Amygdala (tissue), 56 donors: ENCODE measurements around the gene PSMD1.
"Not testable (repeated sequence)": the region's sequence is repeated elsewhere in the genome, so short reads cannot be mapped to it uniquely, and the experiment has no call there.

Source experiments
- DNase-seq, 56 donors: peaks; one replicate each; lab custom pipeline; 2025; lab: John Stamatoyannopoulos, UW

Gene PSMD1

DNA sequence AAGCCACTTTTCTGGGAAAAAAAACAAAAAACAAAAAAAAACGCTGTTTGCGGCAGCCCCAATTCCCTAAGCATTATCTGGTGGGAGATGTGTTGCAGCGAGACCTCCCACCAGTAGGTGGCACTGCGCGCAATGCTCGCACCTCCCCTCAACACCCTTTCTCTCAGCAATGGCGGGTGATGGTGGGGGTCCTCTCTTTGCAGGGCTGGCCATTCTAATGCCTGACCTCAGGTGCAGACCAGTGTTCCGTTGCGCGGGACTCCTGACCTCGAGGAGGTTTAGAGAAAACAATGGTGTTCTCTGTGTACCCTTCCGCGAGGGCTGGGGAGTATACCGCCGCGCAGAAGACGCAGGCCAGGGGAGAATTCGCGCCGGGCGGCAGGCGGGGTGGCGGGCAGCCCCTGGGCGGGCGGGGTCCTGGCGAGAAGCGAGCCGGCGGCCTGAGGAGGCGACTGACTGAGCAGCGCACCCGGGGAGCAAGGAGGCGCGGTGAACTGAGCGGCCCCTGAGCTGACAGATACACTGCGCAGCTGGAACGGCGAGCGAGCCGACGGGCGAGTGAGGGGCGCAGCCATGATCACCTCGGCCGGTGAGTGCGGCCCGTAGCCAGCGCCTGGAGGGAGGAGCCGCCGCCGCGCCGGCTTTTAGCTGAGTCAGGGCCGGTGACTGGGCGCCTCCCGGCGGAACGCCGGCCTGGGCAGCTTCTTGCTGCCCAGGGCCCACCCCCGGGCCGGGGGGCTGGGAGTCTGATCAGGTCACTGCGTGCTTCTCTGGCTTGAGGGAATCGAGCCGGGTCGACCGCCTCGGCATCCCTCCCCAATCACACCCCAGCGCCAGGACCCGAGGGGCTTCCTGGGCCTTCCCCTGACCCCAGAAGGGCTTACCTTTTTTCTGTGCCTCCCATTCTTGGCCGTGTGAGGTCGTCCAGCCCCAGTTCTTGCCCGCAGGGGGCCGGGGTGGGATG, at the start of gene PSMD1:
Gene PSMD1, plus strand, starts transcription at position 415 of the 964 bp plus-strand sequence. Its CDS starts 159 bp downstream, at position 574.
- peak; percentile 10 to 97 (median 88) for DNase-seq

DNA sequence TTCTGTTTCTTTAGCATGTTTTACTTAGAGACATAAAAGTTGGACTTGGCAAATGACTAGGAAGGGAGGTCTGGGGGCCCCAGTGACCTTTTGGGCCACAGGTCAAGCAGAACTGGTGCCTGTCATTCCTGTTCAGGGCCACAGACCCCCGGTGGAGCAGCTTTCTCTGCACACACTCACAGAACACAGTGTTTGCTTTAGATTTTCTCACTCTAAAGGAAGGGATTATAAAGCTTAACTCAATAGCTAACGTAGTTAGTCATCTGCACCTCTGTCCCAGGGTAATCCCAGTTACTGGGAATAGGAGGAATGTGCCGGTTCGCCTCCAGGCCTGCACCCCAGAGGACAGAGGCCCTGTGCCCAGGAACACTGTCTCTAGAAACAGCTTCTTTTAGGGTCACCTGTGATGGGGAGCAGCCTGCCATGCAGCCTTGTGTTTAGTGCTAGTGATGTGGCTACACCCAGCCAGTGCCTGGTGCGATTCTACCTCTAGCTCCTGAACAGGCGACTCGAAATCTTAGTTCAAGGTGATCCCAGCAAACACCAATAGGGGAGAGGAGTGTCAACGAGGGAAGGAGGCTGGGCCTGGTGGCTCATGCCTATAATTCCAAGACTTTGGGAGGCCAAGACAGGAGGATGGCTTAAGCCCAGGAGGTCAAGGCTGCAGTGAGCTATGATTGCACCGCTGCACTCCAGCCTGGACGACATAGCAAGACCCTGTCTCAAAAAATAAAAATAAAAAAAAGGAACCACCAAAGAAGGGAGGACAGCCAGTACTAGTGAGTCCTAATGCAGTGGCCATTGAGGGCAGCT, 49.2 kb upstream of the PSMD1 start:
- no peak for DNase-seq

DNA sequence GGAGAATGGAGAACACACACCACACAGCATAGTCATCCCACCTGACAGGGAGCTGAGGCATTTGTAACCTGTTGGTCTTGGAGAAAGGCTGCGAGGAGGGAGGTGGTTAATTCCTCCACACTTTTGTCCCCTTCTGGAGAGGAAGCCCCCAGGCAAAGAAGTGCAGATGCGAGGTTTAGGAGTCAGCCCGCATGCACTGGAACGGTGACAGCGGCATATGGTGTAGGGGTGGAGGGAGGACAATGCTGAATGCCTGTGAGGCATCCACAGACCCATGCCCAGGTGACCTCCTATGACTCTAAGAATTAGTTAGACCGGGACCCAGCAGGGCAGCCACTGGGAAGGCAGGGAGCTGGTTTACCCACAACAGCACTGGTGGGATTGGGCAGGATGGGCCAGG, 48.5 kb upstream of the PSMD1 start:
- DNase-seq: no peak

DNA sequence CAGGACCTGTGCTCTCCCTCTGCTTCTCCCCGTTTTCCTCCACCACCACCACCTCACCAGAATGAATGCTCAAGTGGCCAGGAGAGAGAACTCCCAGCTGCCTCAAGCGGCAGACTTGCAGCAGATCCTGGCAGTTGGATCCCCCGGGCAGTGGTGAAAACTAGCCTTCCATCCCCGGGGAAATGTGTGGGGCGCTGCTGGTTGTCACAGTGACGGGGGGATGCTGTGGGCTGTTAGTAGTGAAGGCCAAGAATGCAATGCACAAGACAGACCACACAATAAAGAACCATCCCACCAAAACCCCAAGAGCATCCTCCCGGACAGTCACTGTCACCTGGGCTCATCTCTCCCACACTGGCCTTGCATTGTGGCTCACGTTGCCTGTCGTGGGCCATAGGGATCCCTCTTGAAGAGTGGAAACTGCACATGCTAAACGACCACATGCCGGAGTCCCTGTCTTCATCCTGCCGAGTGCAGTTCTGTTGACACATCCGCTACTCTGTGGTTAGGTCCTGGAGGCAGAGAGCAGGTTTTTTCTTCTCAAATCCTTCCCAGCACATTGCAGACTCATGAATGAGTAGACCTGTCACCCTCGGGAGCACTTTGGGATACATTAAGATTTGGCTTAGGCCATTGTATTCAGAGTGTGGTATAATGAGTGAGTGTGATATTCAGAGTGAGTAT, 47.3 kb upstream of the PSMD1 start:
- no peak for DNase-seq

DNA sequence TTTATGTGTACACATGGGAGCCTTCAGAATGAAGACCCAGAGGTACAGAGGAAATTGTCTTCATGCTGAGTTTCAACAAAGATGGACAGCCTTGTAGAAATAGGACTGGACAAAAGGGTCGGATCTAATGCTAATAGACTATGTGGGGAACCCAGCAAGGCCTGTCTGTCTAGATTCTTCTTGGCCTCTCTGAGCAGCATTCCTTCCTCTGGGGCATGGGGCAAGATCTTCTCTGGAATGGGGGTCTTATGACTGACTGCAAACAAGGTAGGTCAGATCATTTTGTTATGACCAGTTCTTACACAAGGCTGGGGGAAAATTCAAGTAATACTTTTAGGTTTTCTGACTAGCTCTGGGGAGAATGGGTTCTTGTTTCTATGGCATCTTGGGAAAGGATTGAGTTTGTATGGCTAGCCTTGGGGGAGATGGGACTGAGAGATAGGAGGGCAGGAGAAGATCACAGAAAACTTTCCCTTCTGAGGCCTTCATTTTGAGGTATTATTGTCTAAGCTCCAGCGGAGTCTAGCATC, 46.4 kb upstream of the PSMD1 start:
- DNase-seq: no peak

DNA sequence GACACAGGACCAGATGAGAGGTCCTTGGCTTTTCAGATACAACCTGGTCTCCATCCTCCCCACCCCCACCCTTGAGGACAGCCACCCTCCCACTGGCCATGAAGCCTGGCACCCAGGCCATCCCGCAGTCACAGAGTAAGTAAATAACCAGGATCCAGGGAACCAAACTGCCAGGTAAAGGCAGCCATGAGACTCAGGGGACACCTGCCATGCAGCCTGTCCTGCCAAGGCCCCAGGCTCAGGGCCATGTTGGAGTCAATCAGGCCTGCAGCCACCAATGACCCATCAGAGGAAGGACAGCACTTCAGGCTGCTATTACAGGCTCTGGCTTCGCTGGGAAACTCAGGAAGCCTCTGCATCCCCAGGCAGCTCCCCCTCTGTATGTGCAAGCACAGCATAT, 45.1 kb upstream of the PSMD1 start:
- DNase-seq: no peak

DNA sequence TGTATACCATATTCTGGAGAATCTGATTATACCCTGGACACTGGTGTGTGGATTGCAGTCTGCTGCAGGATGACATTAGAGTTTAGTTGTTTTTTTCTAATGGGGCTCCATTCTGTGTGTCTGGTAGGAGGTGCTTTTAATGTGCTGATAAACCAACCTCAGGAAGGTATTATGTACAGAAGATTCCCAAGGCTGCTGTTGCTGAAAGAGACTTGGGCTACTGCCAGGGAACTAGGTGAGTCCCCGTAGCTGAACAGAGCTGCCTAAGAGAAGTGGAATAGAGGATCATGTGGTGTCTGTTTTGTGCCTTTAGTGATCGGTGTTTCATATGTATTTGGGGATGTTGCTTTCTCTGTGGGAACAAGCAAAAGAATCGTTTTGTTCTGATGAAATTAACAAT, 44.2 kb upstream of the PSMD1 start:
- DNase-seq: no peak

DNA sequence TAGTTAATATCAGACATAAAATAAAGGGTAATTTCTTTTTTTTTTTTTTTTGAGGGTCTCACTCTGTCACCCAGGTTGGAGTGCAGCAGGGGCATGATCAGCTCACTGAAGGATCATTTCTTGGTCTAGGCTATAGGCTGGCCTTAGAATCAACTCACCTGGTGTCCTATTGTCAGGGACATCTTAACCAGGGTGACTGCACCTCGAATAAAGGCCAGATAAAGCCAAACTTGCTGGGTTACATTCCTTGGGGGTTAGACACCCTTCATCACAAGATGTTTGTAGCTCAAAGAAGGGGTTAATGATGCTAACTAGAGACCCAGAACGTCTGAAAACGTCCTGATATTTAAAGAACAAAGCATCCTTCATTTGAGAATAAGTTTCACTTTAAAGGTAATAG, 42.8 kb upstream of the PSMD1 start:
- no peak for DNase-seq

DNA sequence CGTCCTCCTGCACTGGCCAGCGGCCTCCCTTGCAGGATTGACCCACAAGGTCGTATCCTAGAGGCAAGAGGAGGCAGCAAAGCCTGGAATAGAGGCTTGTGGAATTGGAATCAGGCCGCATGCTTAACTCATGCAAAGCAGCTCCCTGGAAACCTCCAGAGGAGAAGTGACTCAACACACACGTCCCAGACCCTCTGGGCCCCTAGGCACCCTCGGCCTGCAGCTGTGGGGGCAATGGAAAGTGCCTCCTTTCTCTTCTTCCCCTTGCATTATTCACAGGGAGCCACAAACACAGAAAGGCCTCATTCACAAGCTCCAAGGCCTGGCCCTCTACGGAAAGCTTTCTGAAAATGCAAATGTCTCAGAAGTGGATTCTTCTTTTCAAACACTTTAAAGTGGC, 41.2 kb upstream of the PSMD1 start:
- peak in 44 of 56 donors; percentile 11 to 83 (median 54) for DNase-seq

DNA sequence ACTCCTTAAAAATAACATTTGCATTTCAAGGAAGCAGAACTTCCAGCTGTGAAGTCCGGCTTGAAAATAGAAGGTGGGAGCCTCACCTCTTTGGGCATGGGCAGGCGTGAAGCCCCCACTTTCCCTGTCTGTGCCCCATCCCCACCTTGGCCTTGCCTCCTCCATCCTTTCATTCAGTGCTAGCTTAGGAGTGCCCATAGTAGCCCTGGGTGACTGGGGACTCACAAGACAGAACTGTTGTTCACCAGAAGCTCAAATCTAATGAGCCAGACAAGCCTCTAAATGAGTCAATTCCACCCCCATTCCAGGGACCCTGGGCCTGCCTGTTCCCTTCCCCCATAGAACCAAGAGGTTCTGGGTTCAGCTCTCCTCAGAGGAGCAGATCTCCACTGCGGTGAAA, 40.7 kb upstream of the PSMD1 start:
- DNase-seq: peak in 8 of 56 donors; percentile 33 to 73 (median 45)

DNA sequence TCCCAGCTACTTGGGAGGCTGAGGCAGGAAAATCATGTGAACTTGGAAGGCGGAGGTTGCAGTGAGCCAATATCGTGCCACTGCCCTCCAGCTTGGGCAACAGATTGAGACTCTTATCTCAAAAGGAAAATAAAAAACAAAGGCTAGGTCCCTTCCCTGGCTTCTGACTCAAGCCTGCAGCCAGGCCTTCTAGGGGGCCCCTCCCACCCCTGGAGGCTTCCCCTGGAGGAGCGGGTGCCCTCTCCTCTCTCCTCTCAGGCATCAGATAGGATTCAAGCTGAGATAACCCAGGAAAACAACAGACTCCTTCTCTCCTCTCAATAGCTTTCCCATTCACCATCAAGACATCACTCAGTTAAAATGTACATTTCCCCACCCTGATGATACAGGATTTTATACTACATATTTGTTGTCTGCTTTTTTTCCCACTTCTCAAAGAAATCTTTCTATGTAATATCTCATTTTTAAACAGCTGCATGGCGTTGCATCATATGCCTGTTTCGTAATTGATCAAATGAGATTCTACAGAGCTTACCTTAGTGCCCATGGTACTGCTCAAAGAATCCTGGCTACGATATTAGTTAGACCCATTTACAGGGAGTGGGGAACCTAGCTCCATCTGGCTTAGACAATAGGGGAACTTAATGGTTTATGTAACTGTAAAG, 40.0 kb upstream of the PSMD1 start:
- DNase-seq: no peak

DNA sequence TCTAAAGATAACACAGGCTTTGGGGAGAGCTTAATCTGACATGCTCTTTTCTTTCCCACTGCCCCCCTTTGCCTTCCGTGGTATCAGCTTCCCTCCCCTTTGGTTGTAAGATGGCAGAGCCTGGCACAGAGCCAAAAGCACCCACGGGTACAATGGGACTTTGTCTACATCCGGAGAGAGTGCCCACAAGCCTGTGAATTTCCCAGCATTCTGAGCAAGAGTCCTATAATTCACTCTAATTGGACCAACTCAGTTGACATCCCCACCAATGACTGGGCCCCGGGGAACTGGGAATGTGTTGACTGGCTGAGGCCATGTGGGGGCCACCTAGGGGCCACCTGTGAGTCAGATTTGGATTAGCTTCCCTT, 39.5 kb upstream of the PSMD1 start:
- DNase-seq: peak in 50 of 56 donors; percentile 14 to 96 (median 72)

DNA sequence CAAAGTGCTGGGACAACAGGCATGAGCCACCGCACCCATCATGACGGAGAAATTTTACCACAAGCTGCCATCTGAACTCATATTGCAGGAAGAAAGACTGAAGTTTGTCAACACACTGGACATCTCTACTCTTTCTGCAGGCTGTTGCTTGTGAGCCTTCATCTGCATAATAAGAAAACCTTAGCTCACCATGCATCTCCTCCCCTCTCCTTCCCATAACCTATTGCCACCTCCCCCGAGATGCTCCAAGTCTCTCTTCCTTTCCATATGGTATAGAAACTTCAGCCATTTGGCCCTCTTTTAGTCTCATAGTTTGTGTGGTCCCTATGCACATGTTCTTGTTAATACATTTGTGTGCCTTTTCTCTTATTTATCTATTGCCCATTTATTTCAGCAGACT, 38.5 kb upstream of the PSMD1 start:
- no peak for DNase-seq

DNA sequence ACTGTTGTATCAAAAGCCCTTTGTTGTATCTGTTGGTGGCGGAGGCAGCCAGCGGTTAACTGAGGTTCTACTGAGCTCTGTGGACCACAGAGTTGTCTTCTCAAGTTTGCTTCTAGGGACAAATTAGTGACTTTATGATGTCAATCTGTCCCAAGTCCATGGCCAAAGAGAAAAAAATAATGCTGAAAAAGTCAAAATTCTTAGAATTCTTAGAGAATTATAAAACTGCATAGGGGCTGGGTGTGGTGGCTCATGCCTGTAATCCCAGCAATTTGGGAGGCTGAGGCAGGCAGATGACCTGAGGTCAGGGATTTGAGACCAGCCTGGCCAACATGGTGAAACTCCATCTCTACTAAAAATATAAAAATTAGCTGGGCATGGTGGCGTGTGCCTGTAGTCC, 31.6 kb upstream of the PSMD1 start:
- DNase-seq: not testable (repeated sequence)

DNA sequence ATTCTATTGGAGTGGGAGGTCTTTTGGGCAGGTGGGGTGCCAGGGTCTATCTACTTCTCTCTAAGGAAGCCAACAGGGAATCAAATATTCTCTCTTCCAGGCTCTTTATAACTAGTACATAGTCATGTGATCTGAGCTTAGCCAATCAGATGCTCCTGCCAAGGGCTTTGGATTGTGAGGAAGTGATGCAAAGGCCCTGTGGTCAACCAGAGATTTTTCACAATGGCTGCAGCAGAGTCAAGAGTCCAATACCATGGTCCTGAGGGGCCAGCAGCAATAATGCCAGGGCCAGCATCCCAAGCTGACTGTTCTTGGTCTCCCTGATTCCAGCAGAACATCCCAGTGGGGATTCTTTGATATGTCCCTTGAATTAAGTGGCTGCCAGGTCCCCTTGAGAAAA, 27.8 kb upstream of the PSMD1 start:
- DNase-seq: no peak

DNA sequence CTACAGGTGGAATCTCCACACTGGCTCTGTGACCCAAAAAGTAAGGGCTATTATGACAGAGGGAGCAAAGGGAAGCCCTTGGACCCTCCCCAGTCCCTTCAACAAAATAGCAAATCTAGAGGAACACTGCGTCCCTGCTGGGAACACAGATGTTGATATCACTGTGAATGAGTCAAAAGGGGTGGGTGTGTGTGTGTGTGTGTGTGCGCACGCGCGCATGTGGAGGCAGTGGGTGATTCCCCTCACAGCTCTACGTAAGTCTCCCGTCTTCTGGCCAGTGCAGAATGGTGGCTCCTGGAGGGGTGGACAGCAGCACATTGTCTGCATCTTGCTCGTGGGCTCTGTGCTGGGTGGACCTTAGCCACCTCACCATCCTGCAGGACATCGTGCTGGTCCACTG, 27.1 kb upstream of the PSMD1 start:
- DNase-seq: no peak

DNA sequence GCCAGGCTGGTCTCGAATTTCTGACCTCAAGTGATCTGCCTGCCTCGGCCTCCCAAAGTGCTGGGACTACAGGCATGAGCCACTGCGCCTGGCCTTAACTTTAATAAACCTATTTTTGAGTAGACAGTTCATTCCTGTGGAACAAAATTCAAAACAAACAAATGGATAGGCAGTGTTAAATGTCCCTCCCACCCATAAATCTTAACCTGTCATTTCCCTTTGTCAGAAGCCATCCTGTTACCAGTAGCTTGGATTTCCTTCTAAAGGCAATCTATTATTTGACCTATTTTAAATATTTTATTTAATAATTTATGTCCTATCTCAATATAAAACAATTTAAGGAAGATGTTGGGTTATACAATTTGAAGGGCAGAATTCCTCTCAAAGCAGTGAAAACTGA, 25.9 kb upstream of the PSMD1 start:
- no peak for DNase-seq

DNA sequence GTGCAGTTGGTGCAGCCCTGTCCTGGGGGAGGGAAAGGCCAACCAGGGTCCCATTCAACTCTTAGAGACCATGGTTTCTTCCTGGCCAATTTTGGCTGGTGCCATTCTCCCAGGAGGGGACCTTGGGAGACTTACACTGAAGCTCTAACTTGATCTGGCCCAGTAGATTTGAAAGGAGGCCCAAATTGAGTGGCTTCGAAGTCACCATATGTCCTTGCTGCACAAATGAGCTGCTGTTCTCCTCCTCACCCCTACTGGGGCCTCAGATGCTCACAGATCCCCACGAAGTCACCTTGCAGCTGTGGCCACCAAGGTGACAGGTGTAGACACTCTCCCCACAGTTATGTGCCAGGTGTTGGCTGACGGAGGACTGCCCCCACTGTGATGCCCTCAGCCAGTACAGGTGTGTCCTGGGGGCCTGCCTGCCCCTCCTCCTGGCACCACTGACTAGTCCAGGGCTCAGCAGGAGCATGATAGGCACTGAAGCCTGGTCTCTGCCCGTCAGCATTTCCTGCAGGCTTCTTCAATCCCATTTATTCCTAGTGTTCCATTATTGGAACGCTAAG, 24.0 kb upstream of the PSMD1 start:
- DNase-seq: no peak
